ENCODE results near the gene ZSCAN5C.

Gene ZSCAN5C

DNA sequence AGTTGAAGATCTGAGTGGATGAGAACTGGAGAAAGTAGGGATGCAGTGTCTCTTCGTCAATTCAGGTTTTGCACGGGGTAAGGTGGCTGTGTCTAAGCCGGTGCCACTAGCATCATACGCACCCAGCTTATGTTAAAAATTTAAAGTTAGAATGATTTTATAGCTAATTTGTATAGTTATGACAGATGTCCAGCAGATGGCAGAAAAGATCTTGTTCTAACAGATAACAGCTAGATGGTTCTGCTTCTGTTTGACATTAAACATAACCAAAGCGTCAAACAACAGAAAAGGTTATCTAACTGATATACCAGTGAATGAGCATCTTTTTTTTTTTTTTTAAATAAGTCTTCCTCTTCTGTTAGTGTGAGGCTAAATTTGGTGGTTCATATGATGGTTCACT is 51.7 kb downstream of the ZSCAN5C start:
- TF ChIP-seq EZH2phosphoT487 (conservative IDR thresholded peaks at IDR 0.05; ENCODE audit: low read length): no peak
- TF ChIP-seq, protein P1, sequence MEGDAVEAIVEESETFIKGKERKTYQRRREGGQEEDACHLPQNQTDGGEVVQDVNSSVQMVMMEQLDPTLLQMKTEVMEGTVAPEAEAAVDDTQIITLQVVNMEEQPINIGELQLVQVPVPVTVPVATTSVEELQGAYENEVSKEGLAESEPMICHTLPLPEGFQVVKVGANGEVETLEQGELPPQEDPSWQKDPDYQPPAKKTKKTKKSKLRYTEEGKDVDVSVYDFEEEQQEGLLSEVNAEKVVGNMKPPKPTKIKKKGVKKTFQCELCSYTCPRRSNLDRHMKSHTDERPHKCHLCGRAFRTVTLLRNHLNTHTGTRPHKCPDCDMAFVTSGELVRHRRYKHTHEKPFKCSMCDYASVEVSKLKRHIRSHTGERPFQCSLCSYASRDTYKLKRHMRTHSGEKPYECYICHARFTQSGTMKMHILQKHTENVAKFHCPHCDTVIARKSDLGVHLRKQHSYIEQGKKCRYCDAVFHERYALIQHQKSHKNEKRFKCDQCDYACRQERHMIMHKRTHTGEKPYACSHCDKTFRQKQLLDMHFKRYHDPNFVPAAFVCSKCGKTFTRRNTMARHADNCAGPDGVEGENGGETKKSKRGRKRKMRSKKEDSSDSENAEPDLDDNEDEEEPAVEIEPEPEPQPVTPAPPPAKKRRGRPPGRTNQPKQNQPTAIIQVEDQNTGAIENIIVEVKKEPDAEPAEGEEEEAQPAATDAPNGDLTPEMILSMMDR (IDR thresholded peaks at IDR 0.05; ENCODE audit: insufficient read depth, low read length, poor library complexity, severe bottlenecking): peak; percentile 31
- Histone ChIP-seq H3K4me2 (ENCODE audit: low read depth, low read length, poor library complexity, severe bottlenecking) (no peak overlapping the region), H3K9ac (ENCODE audit: low read length) (no peak overlapping the region), H3K79me2 (ENCODE audit: insufficient read depth, low read length) (no peaks in the 10 kb centered on the region), H2AFZ (ENCODE audit: low read depth, low read length, severe bottlenecking) (no peak overlapping the region), H3K4me3 (ENCODE audit: insufficient read depth, low read length, poor library complexity, severe bottlenecking) (no peak overlapping the region), H3K9me3 (ENCODE audit: insufficient read depth, low read length) (no peaks in the 10 kb centered on the region), H3K27ac (ENCODE audit: low read depth, low read length) (no peak overlapping the region), H3K27me3 (ENCODE audit: low read length) (no peaks in the 10 kb centered on the region), H3K36me3 (ENCODE audit: low read length) (no peaks in the 10 kb centered on the region), H3K9me2 (replicated peaks; ENCODE audit: insufficient read depth, low read length) (no peaks in the 10 kb centered on the region), H3F3A (ENCODE audit: insufficient read depth) (0 out of 2 replicates have a peak, but pooled peaks cover 6% of the 10 kb centered on the region), H4K20me1 (ENCODE audit: low read depth, low read length) (no peaks in the 10 kb centered on the region)

DNA sequence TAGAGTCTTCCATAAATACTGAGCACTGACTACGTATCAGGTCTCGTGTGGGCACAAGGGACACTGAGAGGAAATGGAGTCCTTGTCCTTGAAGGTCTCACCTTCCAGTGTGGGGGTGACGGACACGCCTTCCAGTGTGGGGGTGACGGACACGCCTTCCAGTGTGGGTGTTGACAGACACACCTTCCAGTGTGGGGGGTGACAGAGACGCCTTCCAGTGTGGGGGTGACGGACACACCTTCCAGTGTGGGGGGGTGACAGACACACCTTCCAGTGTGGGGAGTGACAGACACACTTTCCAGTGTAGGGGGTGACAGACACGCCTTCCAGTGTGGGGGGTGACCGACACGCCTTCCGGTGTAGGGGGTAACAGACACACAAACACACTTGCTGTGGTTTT is 56.2 kb downstream of the ZSCAN5C start:
- Histone ChIP-seq H3K9me2 (replicated peaks; ENCODE audit: insufficient read depth, low read length) (no peaks in the 10 kb centered on the region), H3K27ac (ENCODE audit: low read depth, low read length) (no peak overlapping the region), H3F3A (ENCODE audit: insufficient read depth) (0 out of 2 replicates have a peak, but pooled peaks cover 6% of the 10 kb centered on the region), H3K36me3 (ENCODE audit: low read length) (no peaks in the 10 kb centered on the region), H3K4me2 (ENCODE audit: low read depth, low read length, poor library complexity, severe bottlenecking) (no peak overlapping the region), H3K9me3 (ENCODE audit: insufficient read depth, low read length) (no peaks in the 10 kb centered on the region), H3K79me2 (ENCODE audit: insufficient read depth, low read length) (no peaks in the 10 kb centered on the region), H4K20me1 (ENCODE audit: low read depth, low read length) (no peaks in the 10 kb centered on the region), H2AFZ (ENCODE audit: low read depth, low read length, severe bottlenecking) (no peak overlapping the region), H3K9ac (ENCODE audit: low read length) (no peak overlapping the region), H3K27me3 (ENCODE audit: low read length) (no peaks in the 10 kb centered on the region), H3K4me3 (ENCODE audit: insufficient read depth, low read length, poor library complexity, severe bottlenecking) (no peak overlapping the region)
- TF ChIP-seq, protein P1 (IDR thresholded peaks at IDR 0.05; ENCODE audit: insufficient read depth, low read length, poor library complexity, severe bottlenecking): no peak
- TF ChIP-seq EZH2phosphoT487 (conservative IDR thresholded peaks at IDR 0.05; ENCODE audit: low read length): no peak
